Trophoblast cell (in vitro differentiated cells and primary cell): ENCODE results near the gene SMG6.

Experiments used
- DNase-seq, 2 donors: peaks; one replicate each; pipeline ENCODE4 v3.0.0-alpha.2; 2016
- H2AFZ ChIP-seq: 2 replicates; pipeline ENCODE4 v1.6.1; 2013; ENCODE audit warnings: low read length, moderate library complexity, mild to moderate bottlenecking; ENCODE audit not compliant: insufficient read depth, poor library complexity
- H2AK5ac ChIP-seq: 2 replicates; pipeline ENCODE4 v1.6.1; 2013; ENCODE audit warnings: mild to moderate bottlenecking, low read length
- H2BK120ac ChIP-seq: 2 replicates; pipeline ENCODE4 v1.6.1; 2013; ENCODE audit warnings: low read length, mild to moderate bottlenecking, moderate library complexity; ENCODE audit not compliant: insufficient read depth, poor library complexity
- H2BK12ac ChIP-seq: 2 replicates; pipeline ENCODE4 v1.6.1; 2013; ENCODE audit warnings: mild to moderate bottlenecking, low read length, moderate library complexity
- H2BK5ac ChIP-seq: 2 replicates; pipeline ENCODE4 v1.6.1; 2013; ENCODE audit warnings: low read length, low read depth, moderate library complexity, mild to moderate bottlenecking; ENCODE audit not compliant: poor library complexity
- H3K14ac ChIP-seq: 2 replicates; pipeline ENCODE4 v1.6.1; 2013; ENCODE audit warnings: mild to moderate bottlenecking, low read length
- H3K18ac ChIP-seq: 2 replicates; pipeline ENCODE4 v1.6.1; 2013; ENCODE audit warnings: mild to moderate bottlenecking, low read length
- H3K23ac ChIP-seq: 2 replicates; pipeline ENCODE4 v1.6.1; 2013; ENCODE audit warnings: low read length
- H3K27ac ChIP-seq: 2 replicates; pipeline ENCODE4 v1.5.1; 2013; ENCODE audit warnings: low read depth, mild to moderate bottlenecking, inconsistent platforms, low read length, moderate library complexity
- H3K27me3 ChIP-seq: 2 replicates; pipeline ENCODE4 v1.6.1; 2013; ENCODE audit warnings: inconsistent platforms, mild to moderate bottlenecking, low read length, moderate library complexity; ENCODE audit not compliant: insufficient read depth
- H3K36me3 ChIP-seq, 2 experiments: 1 replicate in 1 of 2; 2 replicates in 1 of 2; pipeline ENCODE4 v1.6.1; 2013; ENCODE audit warnings: low read length in 2 of 2, mild to moderate bottlenecking in 2 of 2, moderate library complexity in 1 of 2; ENCODE audit not compliant: insufficient read depth in 2 of 2, control insufficient read depth in 1 of 2
- H3K4ac ChIP-seq: 2 replicates; pipeline ENCODE4 v1.6.1; 2013; ENCODE audit warnings: low read depth, mild to moderate bottlenecking, low read length, moderate library complexity
- H3K4me1 ChIP-seq, 2 experiments: 1 replicate in 1 of 2; 2 replicates in 1 of 2; pipeline ENCODE4 v1.6.1; 2013; ENCODE audit warnings: low read length in 2 of 2, mild to moderate bottlenecking in 2 of 2, moderate library complexity in 1 of 2; ENCODE audit not compliant: insufficient read depth in 2 of 2, control insufficient read depth in 1 of 2
- H3K4me2 ChIP-seq: 2 replicates; pipeline ENCODE4 v1.6.1; 2013; ENCODE audit warnings: inconsistent platforms, mild to moderate bottlenecking, low read length, moderate library complexity
- H3K4me3 ChIP-seq: 2 replicates; pipeline ENCODE4 v1.5.1; 2013; ENCODE audit warnings: mild to moderate bottlenecking, low read depth, low read length, inconsistent platforms
- H3K79me1 ChIP-seq: one replicate; pipeline ENCODE4 v1.6.1; 2013; ENCODE audit warnings: low read length
- H3K79me2 ChIP-seq: 2 replicates; pipeline ENCODE4 v1.6.1; 2013; ENCODE audit warnings: low read length, mild to moderate bottlenecking; ENCODE audit not compliant: control insufficient read depth, insufficient read depth, poor library complexity
- H3K9ac ChIP-seq: 2 replicates; pipeline ENCODE4 v1.6.1; 2013; ENCODE audit warnings: mild to moderate bottlenecking, low read length
- H3K9me3 ChIP-seq: 2 replicates; pipeline ENCODE4 v1.6.1; 2013; ENCODE audit warnings: low read depth, mild to moderate bottlenecking, control low read depth, inconsistent platforms, low read length; ENCODE audit not compliant: insufficient read depth
- H4K12ac ChIP-seq: 2 replicates; pipeline ENCODE4 v1.6.1; 2013; ENCODE audit warnings: low read depth, mild to moderate bottlenecking, low read length, moderate library complexity
- H4K8ac ChIP-seq: 2 replicates; pipeline ENCODE4 v1.6.1; 2013; ENCODE audit warnings: low read depth, mild to moderate bottlenecking, low read length, moderate library complexity
- H4K91ac ChIP-seq: one replicate; pipeline ENCODE4 v1.6.1; 2013; ENCODE audit warnings: low read depth, mild to moderate bottlenecking, low read length, moderate library complexity
- WGBS: extraction: QIAGEN DNeasy Blood & Tissue Kit; methylation state at CpG from one replicate; pipeline ENCODE4 v1.1.7; 2013; ENCODE audit warnings: missing lambda C conversion rate; ENCODE audit not compliant: insufficient read length, insufficient coverage; ENCODE audit errors: extremely low coverage; 5-methylcytosine and 5-hydroxymethylcytosine counted together

The SMG6 gene

DNA sequence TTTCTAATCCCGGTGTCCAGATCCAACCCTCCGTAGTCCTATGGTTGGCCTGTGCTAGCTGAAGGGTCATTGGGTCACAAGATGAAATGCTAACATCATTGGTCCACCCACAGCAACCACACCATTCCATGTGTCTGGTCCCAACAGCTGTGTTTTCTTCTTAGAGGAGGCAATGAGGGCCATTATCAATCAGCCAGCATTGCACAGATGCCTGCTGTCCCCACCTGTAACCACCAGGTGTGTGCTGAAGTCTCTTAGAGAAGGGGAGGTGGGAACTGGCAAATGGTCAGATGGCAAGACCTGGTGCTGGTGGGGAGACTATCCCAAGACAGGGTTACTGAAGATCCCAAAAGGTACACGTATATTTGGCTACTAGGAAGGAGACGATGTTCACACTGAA, 211.3 kb downstream of the SMG6 start:
- Histone ChIP-seq H3K4me2 (no peak overlapping the region), H3K4me3 (no peak overlapping the region), H2BK12ac (no peak overlapping the region)

DNA sequence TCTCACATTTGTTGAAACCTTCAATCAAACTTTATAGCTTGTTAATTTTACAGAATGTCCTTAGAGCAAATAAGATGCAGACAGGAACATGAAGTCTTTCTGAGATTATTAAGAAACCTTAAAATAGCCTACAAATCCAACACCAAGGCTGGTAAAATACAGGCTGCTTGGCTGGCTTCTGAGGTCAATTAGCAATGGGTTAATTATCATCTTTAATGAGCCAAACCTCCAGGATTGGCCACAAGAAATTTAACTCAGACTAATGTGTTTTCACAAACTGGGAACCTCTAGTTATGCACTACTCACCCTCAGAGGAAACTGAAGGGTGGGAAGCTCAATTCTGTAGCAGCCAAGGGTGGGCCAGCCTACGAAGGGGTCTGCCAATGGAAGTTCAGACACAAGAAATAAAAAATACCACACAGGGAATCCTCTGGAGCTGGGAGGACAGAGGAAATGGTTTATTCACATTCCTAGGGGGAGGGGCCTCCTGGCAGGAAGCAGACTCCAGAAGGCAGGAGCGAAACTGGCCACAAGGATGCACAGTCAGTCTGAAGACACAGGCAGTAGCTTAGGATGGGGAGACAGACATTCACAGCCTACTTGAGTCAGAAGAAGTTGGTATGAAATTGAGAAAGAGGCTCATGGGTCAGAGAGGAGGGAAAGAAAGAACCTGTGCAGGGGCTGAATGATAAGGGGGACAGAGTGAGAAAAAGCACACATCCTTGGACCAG, 212.6 kb downstream of the SMG6 start:
- no peaks in the 10 kb centered on the region for H3K79me1 ChIP-seq
- no peak overlapping the region for H4K12ac ChIP-seq
- no peak overlapping the region for H2BK120ac ChIP-seq
- H3K14ac ChIP-seq: no peak overlapping the region
- no peak overlapping the region for H3K4me3 ChIP-seq
- WGBS: no CpG with 5 or more reads among the region's 2 CpGs
- H2BK12ac ChIP-seq: no peak overlapping the region
- no peak overlapping the region for H4K91ac ChIP-seq
- H3K36me3 ChIP-seq: no peaks in the 10 kb centered on the region
- H3K18ac ChIP-seq: no peak overlapping the region
- no peaks in the 10 kb centered on the region for H3K27me3 ChIP-seq
- H3K9me3 ChIP-seq: no peaks in the 10 kb centered on the region
- peaks cover 3 to 15% of the 10 kb centered on the region in 2 experiments for H3K4me1 ChIP-seq
- H2BK5ac ChIP-seq: no peak overlapping the region
- H3K9ac ChIP-seq: no peak overlapping the region
- no peaks in the 10 kb centered on the region for H3K79me2 ChIP-seq
- no peak overlapping the region for H3K23ac ChIP-seq
- no peak overlapping the region for H4K8ac ChIP-seq
- no peak overlapping the region for H2AK5ac ChIP-seq
- no peak overlapping the region for H2AFZ ChIP-seq
- DNase-seq: peak; percentile 82 to 90
- no peak overlapping the region for H3K4ac ChIP-seq
- peak overlapping the region; percentile 34 for H3K27ac ChIP-seq
- H3K4me2 ChIP-seq: peak overlapping the region; percentile 13

More for the DNA sequence above, 211.3 kb downstream of the SMG6 start:
- Histone ChIP-seq H3K27me3 (no peaks in the 10 kb centered on the region), H3K4ac (no peak overlapping the region), H3K79me1 (no peaks in the 10 kb centered on the region), H4K91ac (no peak overlapping the region), H3K79me2 (no peaks in the 10 kb centered on the region), H4K12ac (no peak overlapping the region), H3K27ac (no peak overlapping the region), H3K9ac (no peak overlapping the region), H3K23ac (no peak overlapping the region), H2BK120ac (no peak overlapping the region), H2AFZ (no peak overlapping the region), H3K9me3 (no peaks in the 10 kb centered on the region), H2BK5ac (no peak overlapping the region), H3K18ac (no peak overlapping the region), H4K8ac (no peak overlapping the region), H3K36me3 (no peaks in the 10 kb centered on the region), H2AK5ac (no peak overlapping the region), H3K14ac (no peak overlapping the region), H3K4me1 (peaks cover 5 to 17% of the 10 kb centered on the region in 2 experiments)
- no CpG with 5 or more reads among the region's 4 CpGs for WGBS
- DNase-seq: peak; percentile 76 to 84

DNA sequence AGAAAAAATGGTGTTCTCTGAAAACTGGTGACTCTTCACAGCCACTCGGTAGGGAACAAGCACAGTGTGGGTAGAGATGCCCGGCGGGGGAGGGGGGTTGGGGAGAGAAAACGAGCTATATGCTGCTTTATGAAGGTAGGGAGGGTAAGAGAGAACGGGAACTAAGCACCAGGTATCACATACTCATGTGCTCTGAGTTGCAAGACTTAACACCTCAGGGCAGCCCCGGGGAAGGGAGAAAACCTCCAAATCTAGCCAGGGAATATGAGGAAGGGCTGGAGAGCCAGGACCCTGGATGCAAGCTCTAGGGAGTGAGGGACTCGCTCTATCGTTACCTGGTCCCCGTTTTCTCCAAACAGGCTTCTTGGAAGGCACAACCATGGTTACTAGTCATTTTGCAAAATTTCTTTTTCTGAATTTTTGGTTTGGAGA, 213.4 kb downstream of the SMG6 start:
- H3K27ac ChIP-seq: no peak overlapping the region
- no peak overlapping the region for H3K23ac ChIP-seq
- no peaks in the 10 kb centered on the region for H3K79me2 ChIP-seq
- no peak overlapping the region for H3K4ac ChIP-seq
- no peak overlapping the region for H3K14ac ChIP-seq
- no peak overlapping the region for H3K4me3 ChIP-seq
- no peak overlapping the region for H2AK5ac ChIP-seq
- H3K18ac ChIP-seq: no peak overlapping the region
- no peak overlapping the region for H4K8ac ChIP-seq
- no peak overlapping the region for H2AFZ ChIP-seq
- H3K4me1 ChIP-seq: peaks cover 11 to 22% of the 10 kb centered on the region in 2 experiments
- H3K27me3 ChIP-seq: no peaks in the 10 kb centered on the region
- WGBS: no CpG with 5 or more reads among the region's 9 CpGs
- no peak overlapping the region for H4K91ac ChIP-seq
- no peak overlapping the region for H4K12ac ChIP-seq
- H3K36me3 ChIP-seq: peaks cover 0 to 3% of the 10 kb centered on the region in 2 experiments
- peaks cover 3% of the 10 kb centered on the region for H3K79me1 ChIP-seq
- no peak overlapping the region for H2BK5ac ChIP-seq
- peak; percentile 67 for DNase-seq
- H2BK12ac ChIP-seq: no peak overlapping the region
- no peaks in the 10 kb centered on the region for H3K9me3 ChIP-seq
- no peak overlapping the region for H3K9ac ChIP-seq
- no peak overlapping the region for H3K4me2 ChIP-seq
- H2BK120ac ChIP-seq: no peak overlapping the region

DNA sequence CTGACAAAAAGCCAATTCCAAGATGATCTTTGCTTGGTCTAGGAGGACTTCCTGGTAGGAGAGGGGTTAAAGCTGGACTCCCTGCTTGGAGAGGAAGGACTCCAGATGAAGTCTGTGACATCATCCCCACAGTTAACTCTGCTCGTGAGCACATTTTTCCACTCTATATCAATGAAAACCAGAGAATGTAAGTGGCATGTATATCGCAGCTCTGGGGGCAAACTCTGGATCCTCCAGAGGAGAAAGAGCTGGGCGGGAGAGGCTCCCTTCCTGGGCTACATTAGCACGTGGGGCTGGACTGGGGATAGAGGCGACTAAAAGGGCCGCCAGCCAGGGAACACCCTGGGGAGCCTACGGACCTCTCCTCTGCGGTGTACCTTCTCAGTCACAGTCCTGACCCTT, 214.6 kb downstream of the SMG6 start:
- peak in 1 of 2 donors; percentile 30 for DNase-seq
- Histone ChIP-seq H3K4ac (no peak overlapping the region), H2AFZ (no peak overlapping the region), H2BK120ac (no peak overlapping the region), H2BK5ac (no peak overlapping the region), H3K27ac (no peak overlapping the region), H3K36me3 (peaks cover 0 to 3% of the 10 kb centered on the region in 2 experiments), H4K8ac (no peak overlapping the region), H3K18ac (no peak overlapping the region), H3K79me1 (peaks cover 7% of the 10 kb centered on the region), H3K4me2 (no peak overlapping the region), H4K12ac (no peak overlapping the region), H3K9ac (no peak overlapping the region), H3K23ac (no peak overlapping the region), H3K9me3 (no peaks in the 10 kb centered on the region), H3K14ac (no peak overlapping the region), H2AK5ac (no peak overlapping the region), H2BK12ac (no peak overlapping the region), H3K27me3 (no peaks in the 10 kb centered on the region), H3K4me1 (peaks cover 19 to 32% of the 10 kb centered on the region in 2 experiments), H4K91ac (peak overlapping the region; percentile 48), H3K79me2 (no peaks in the 10 kb centered on the region), H3K4me3 (no peak overlapping the region)
- no CpG with 5 or more reads among the region's 8 CpGs for WGBS
